K562 (cell line): Measurements from ENCODE around the gene VASH2.

Experiments used
- CEBPB ChIP-seq: fragments of 450-650 bp; IDR thresholded peaks from 2 replicates; pipeline ENCODE4 v1.6.1; 2016; ENCODE audit warnings: missing genetic modification characterization, missing compliant biosample characterization
- ETV1 ChIP-seq: fragments of 450-650 bp; conservative IDR thresholded peaks from 2 replicates; pipeline ENCODE4 v1.6.1; 2016; ENCODE audit warnings: missing genetic modification characterization, control low read depth, low read depth, missing compliant biosample characterization
- EZH2 ChIP-seq: IDR thresholded peaks from 2 replicates; pipeline ENCODE4 v1.6.1; 2012; ENCODE audit warnings: low read depth, mild to moderate bottlenecking, inconsistent platforms, low read length, borderline replicate concordance
- SMAD3 ChIP-seq: fragments of 450-650 bp; formaldehyde crosslinking; conservative IDR thresholded peaks from 2 replicates; pipeline ENCODE4 v1.4.0; 2020; ENCODE audit warnings: mild to moderate bottlenecking
- TAF1 ChIP-seq: IDR thresholded peaks from 2 replicates; pipeline ENCODE4 v1.6.1; 2011; ENCODE audit warnings: mild to moderate bottlenecking, low read length, moderate library complexity; ENCODE audit not compliant: insufficient read depth, control insufficient read depth, severe bottlenecking; ENCODE audit errors: extremely low read depth
- TBL1XR1 ChIP-seq, 2 experiments: IDR thresholded peaks; 2 replicates each; pipeline ENCODE4 v1.6.1; 2012; ENCODE audit warnings: improper control_type of control experiment in 2 of 2, low read length in 2 of 2, mild to moderate bottlenecking in 1 of 2
- XRCC3 ChIP-seq: fragments of 450-650 bp; IDR thresholded peaks from 2 replicates; pipeline ENCODE4 v1.6.1; 2017; ENCODE audit warnings: mild to moderate bottlenecking, moderate library complexity
- YY1 ChIP-seq, 3 experiments: IDR thresholded peaks; 2 replicates each; pipeline ENCODE4 v1.6.1; 2011; ENCODE audit warnings: low read length in 2 of 3, mild to moderate bottlenecking in 2 of 3, moderate library complexity in 2 of 3, borderline replicate concordance in 1 of 3, control low read depth in 1 of 3, low read depth in 1 of 3; ENCODE audit not compliant: insufficient read depth in 3 of 3, insufficient replicate concordance in 2 of 3, control insufficient read depth in 1 of 3, insufficient read length in 1 of 3; ENCODE audit errors: extremely low read depth in 1 of 3
- ZBED1 ChIP-seq: IDR thresholded peaks from 2 replicates; pipeline ENCODE4 v1.6.1; 2014

DNA sequence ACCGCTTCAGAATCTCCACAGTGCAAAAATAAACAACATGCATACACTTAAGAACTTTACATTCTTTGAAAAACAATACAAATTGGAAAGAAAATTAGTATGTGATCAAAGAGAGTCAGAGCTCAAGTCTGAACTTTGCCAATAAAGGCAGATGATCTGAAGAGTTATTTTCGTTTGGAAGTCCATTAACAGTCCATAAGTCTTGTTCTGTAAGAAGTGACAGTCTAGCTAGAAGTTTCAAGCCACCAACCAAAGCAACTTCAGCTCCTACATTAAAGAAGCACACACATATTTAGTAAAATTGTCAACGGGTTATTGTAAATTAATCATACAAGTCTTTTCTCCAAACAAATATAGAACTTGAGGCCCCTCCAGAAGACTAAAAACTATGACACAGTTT is 44.6 kb downstream of the VASH2 start:
- TF ChIP-seq SMAD3 (CRISPR knock-in tag) (no peak), TAF1 (no peak), CEBPB (no peak), ZBED1 (no peak), TBL1XR1 (IDR thresholded peaks at IDR 0.05; ENCODE audit: low read length in 2 of 2) (no peak), EZH2 (no peak), YY1 (IDR thresholded peaks at IDR 0.05; ENCODE audit: borderline replicate concordance in 1 of 3, control insufficient read depth in 1 of 3, extremely low read depth in 1 of 3, insufficient read depth in 3 of 3, insufficient read length in 1 of 3, insufficient replicate concordance in 2 of 3, low read depth in 1 of 3, low read length in 2 of 3) (no peak), XRCC3 (no peak), ETV1 (tag) (no peak)
